Neural cell (in vitro differentiated cells): Measurements from ENCODE around the gene CDKAL1. TPM values are rescaled to one million over a fixed set of nuclear protein-coding genes. Genes with fewer than 3 reads are reported as not detected.

Experiments used
- H2AFZ ChIP-seq: fragments of 200-600, 300-800 bp; sonication (generic), shearing (Covaris generic); 2 replicates; pipeline ENCODE4 v1.6.0; 2014; ENCODE audit warnings: low read depth, mild to moderate bottlenecking, antibody characterized with exemption, low read length, moderate library complexity
- H3F3A ChIP-seq: fragments of 200-600 bp; shearing (Covaris generic); 2 replicates; pipeline ENCODE4 v1.6.1; 2016; ENCODE audit warnings: mild to moderate bottlenecking, moderate library complexity, mixed read lengths, antibody characterized with exemption, low read length; ENCODE audit not compliant: insufficient read depth, poor library complexity, severe bottlenecking
- H3K27ac ChIP-seq: fragments of 200-600, 300-800 bp; sonication (generic), shearing (Covaris generic); 2 replicates; pipeline ENCODE4 v1.5.1; 2014; ENCODE audit warnings: mild to moderate bottlenecking, low read length, moderate library complexity
- H3K27me3 ChIP-seq: fragments of 300-800, 200-600 bp; sonication (generic), shearing (Covaris generic); 2 replicates; pipeline ENCODE4 v1.6.0; 2014; ENCODE audit warnings: mild to moderate bottlenecking, low read depth, low read length, moderate library complexity; ENCODE audit not compliant: insufficient read depth
- H3K36me3 ChIP-seq: fragments of 300-800, 200-600 bp; sonication (generic), shearing (Covaris generic); 2 replicates; pipeline ENCODE4 v1.5.1; 2014; ENCODE audit warnings: mild to moderate bottlenecking, antibody characterized with exemption, low read length, moderate library complexity; ENCODE audit not compliant: insufficient read depth
- H3K4me2 ChIP-seq: fragments of 300-800, 200-600 bp; sonication (generic), shearing (Covaris generic); 2 replicates; pipeline ENCODE4 v1.6.0; 2014; ENCODE audit warnings: mild to moderate bottlenecking, low read length
- H3K4me3 ChIP-seq: fragments of 300-800, 200-600 bp; sonication (generic), shearing (Covaris generic); 2 replicates; pipeline ENCODE4 v1.5.1; 2014; ENCODE audit warnings: mild to moderate bottlenecking, low read length, moderate library complexity
- H3K79me2 ChIP-seq: fragments of 200-600 bp; shearing (Covaris generic); replicated peaks from 2 replicates; pipeline ENCODE4 v1.6.0; 2014; ENCODE audit warnings: mild to moderate bottlenecking, low read length, moderate library complexity; ENCODE audit not compliant: insufficient read depth
- H3K9ac ChIP-seq: fragments of 300-800, 200-600 bp; sonication (generic), shearing (Covaris generic); 2 replicates; pipeline ENCODE4 v1.6.1; 2016; ENCODE audit warnings: mild to moderate bottlenecking, low read length, mixed read lengths
- H3K9me2 ChIP-seq: fragments of 200-600 bp; shearing (Covaris generic); 2 replicates; pipeline ENCODE4 v1.6.1; 2016; ENCODE audit warnings: mild to moderate bottlenecking, low read length, mixed read lengths; ENCODE audit not compliant: insufficient read depth
- H3K9me3 ChIP-seq: fragments of 200-600, 300-800 bp; sonication (generic), shearing (Covaris generic); 2 replicates; pipeline ENCODE4 v1.6.1; 2016; ENCODE audit warnings: mild to moderate bottlenecking, mixed run types, low read length, moderate library complexity, mixed read lengths
- H4K20me1 ChIP-seq: fragments of 200-600 bp; shearing (Covaris generic); 2 replicates; pipeline ENCODE4 v1.6.1; 2016; ENCODE audit warnings: mild to moderate bottlenecking, mixed run types; ENCODE audit not compliant: insufficient read depth
- EP300 ChIP-seq: fragments of 450-650 bp; conservative IDR thresholded peaks from 2 replicates; pipeline ENCODE4 v1.6.1; 2014; ENCODE audit warnings: antibody characterized with exemption, mild to moderate bottlenecking, moderate library complexity; ENCODE audit not compliant: poor library complexity, severe bottlenecking
- EZH2 ChIP-seq: fragments of 200-600, 300-800 bp; shearing (Covaris generic), sonication (generic); IDR thresholded peaks from 2 replicates; pipeline ENCODE4 v1.6.1; 2014; ENCODE audit warnings: antibody characterized with exemption, low read length, borderline replicate concordance, mild to moderate bottlenecking; ENCODE audit not compliant: insufficient read depth, poor library complexity, severe bottlenecking
- MXI1 ChIP-seq: fragments of 450-650 bp; conservative IDR thresholded peaks from 2 replicates; pipeline ENCODE4 v1.6.1; 2014; ENCODE audit warnings: antibody characterized with exemption, mild to moderate bottlenecking; ENCODE audit not compliant: poor library complexity, severe bottlenecking
- POLR2AphosphoS5 ChIP-seq: IDR thresholded peaks from 2 replicates; pipeline ENCODE4 v1.6.1; 2012
- RAD21 ChIP-seq: fragments of 450-650 bp; conservative IDR thresholded peaks from 2 replicates; pipeline ENCODE4 v1.6.1; 2014; ENCODE audit warnings: antibody characterized with exemption, mild to moderate bottlenecking, moderate library complexity
- SMC3 ChIP-seq: fragments of 450-650 bp; conservative IDR thresholded peaks from 2 replicates; pipeline ENCODE4 v1.6.1; 2014; ENCODE audit warnings: antibody characterized with exemption, mild to moderate bottlenecking, moderate library complexity; ENCODE audit not compliant: poor library complexity
- TAF1 ChIP-seq: IDR thresholded peaks from 2 replicates; pipeline ENCODE4 v1.6.1; 2012; ENCODE audit warnings: low read depth
- polyA plus RNA-seq: library from polyadenylated mRNA; depleted of rRNA; stranded (reverse); fragments of >200 nt; gene quantifications from 2 replicates; pipeline ENCODE4 v1.2.3, GENCODE V29; 2014
- TF ChIP-seq, protein P1 (sequence below): IDR thresholded peaks from 2 replicates; pipeline ENCODE4 v1.6.1; 2012; ENCODE audit warnings: borderline replicate concordance
- TF ChIP-seq, protein P2 (sequence below): fragments of 450-650 bp; IDR thresholded peaks from 2 replicates; pipeline ENCODE4 v1.5.1; 2014; ENCODE audit warnings: antibody characterized with exemption, mild to moderate bottlenecking, moderate library complexity; ENCODE audit not compliant: poor library complexity, severe bottlenecking

The CDKAL1 gene
- polyA plus RNA-seq, 1 donor from 2014 or later = 10.7 TPM

DNA sequence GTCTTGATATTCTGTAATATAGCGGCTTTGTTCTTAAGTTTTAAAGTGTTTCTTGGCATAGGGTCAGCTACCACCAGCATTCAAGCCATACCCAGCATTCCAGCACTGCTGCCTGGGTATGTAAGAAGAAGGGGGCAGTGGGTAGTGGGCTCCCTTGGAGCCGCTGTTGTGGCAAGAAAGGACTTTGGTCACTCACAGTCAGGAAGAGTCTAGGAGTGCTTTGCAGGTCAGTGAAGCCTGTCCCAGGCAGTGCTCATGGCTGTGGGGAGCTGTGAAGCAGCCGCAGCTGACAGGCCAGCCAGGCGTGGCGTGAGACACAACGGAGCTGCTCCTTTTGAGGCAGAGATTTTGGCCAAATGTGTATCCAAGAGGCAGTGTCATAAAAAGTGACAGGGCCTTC, 512.0 kb downstream of the CDKAL1 start:
- Histone ChIP-seq H3K79me2 (no peaks in the 10 kb centered on the region), H3K27ac (no peak overlapping the region), H2AFZ (no peak overlapping the region), H3K36me3 (no peaks in the 10 kb centered on the region), H3K27me3 (no peaks in the 10 kb centered on the region), H4K20me1 (no peaks in the 10 kb centered on the region), H3K4me2 (no peak overlapping the region), H3K9ac (no peak overlapping the region), H3K9me3 (no peaks in the 10 kb centered on the region), H3F3A (no peaks in the 10 kb centered on the region), H3K9me2 (no peaks in the 10 kb centered on the region), H3K4me3 (no peak overlapping the region)
- TF ChIP-seq SMC3 = no peak
- TF ChIP-seq POLR2AphosphoS5 = no peak
- TF ChIP-seq MXI1 = no peak
- no peak for TF ChIP-seq EZH2
- no peak for TF ChIP-seq TAF1
- TF ChIP-seq EP300 = no peak
- TF ChIP-seq, protein P1, sequence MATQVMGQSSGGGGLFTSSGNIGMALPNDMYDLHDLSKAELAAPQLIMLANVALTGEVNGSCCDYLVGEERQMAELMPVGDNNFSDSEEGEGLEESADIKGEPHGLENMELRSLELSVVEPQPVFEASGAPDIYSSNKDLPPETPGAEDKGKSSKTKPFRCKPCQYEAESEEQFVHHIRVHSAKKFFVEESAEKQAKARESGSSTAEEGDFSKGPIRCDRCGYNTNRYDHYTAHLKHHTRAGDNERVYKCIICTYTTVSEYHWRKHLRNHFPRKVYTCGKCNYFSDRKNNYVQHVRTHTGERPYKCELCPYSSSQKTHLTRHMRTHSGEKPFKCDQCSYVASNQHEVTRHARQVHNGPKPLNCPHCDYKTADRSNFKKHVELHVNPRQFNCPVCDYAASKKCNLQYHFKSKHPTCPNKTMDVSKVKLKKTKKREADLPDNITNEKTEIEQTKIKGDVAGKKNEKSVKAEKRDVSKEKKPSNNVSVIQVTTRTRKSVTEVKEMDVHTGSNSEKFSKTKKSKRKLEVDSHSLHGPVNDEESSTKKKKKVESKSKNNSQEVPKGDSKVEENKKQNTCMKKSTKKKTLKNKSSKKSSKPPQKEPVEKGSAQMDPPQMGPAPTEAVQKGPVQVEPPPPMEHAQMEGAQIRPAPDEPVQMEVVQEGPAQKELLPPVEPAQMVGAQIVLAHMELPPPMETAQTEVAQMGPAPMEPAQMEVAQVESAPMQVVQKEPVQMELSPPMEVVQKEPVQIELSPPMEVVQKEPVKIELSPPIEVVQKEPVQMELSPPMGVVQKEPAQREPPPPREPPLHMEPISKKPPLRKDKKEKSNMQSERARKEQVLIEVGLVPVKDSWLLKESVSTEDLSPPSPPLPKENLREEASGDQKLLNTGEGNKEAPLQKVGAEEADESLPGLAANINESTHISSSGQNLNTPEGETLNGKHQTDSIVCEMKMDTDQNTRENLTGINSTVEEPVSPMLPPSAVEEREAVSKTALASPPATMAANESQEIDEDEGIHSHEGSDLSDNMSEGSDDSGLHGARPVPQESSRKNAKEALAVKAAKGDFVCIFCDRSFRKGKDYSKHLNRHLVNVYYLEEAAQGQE = no peak
- TF ChIP-seq RAD21 = no peak
- TF ChIP-seq, protein P2, sequence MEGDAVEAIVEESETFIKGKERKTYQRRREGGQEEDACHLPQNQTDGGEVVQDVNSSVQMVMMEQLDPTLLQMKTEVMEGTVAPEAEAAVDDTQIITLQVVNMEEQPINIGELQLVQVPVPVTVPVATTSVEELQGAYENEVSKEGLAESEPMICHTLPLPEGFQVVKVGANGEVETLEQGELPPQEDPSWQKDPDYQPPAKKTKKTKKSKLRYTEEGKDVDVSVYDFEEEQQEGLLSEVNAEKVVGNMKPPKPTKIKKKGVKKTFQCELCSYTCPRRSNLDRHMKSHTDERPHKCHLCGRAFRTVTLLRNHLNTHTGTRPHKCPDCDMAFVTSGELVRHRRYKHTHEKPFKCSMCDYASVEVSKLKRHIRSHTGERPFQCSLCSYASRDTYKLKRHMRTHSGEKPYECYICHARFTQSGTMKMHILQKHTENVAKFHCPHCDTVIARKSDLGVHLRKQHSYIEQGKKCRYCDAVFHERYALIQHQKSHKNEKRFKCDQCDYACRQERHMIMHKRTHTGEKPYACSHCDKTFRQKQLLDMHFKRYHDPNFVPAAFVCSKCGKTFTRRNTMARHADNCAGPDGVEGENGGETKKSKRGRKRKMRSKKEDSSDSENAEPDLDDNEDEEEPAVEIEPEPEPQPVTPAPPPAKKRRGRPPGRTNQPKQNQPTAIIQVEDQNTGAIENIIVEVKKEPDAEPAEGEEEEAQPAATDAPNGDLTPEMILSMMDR = no peak

DNA sequence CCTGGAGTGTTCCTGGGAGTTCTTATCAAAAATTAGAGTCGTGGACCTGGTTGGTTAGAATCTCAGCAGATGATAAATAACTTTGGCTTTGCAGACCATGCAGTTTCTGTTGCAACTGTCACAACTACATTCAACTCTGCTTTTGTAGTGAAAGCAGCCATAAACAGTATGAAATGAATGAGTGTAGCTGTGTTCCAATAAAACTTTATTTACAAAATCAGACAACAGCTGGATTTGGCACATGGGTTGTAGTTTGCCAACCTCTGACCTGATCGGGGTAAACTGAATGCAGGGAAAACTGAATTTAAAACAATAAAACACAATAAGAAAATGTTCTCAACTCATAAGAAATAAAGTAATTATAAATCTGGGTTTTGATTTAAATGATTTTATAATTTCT, 513.8 kb downstream of the CDKAL1 start:
- Histone ChIP-seq H3K9me3 (no peaks in the 10 kb centered on the region), H3K9me2 (no peaks in the 10 kb centered on the region), H3K4me2 (no peak overlapping the region), H3K27me3 (no peaks in the 10 kb centered on the region), H3K4me3 (no peak overlapping the region), H3K79me2 (no peaks in the 10 kb centered on the region), H3K9ac (no peak overlapping the region), H2AFZ (no peak overlapping the region), H3K27ac (no peak overlapping the region), H3F3A (no peaks in the 10 kb centered on the region), H3K36me3 (no peaks in the 10 kb centered on the region), H4K20me1 (no peaks in the 10 kb centered on the region)
- TF ChIP-seq EZH2 (no peak), SMC3 (no peak), POLR2AphosphoS5 (no peak), MXI1 (no peak), RAD21 (no peak), EP300 (no peak), TAF1 (no peak)
- TF ChIP-seq, protein P2 = no peak
- TF ChIP-seq, protein P1 = no peak
